NT2/D1 (cell line): ENCODE results near the gene FAM107B.

ENCODE experiments used
- DNase-seq: peaks from one replicate; pipeline ENCODE4 v3.0.0-alpha.2; 2011; ENCODE audit warnings: low read depth, low spot score
- H3K27me3 ChIP-seq: 2 replicates; pipeline ENCODE4 v1.6.0; 2011; ENCODE audit warnings: mild to moderate bottlenecking; ENCODE audit not compliant: insufficient read length, insufficient read depth
- H3K36me3 ChIP-seq: 2 replicates; pipeline ENCODE4 v1.6.1; 2011; ENCODE audit warnings: mild to moderate bottlenecking, low read length, mixed read lengths; ENCODE audit not compliant: insufficient read depth, insufficient read length
- H3K4me1 ChIP-seq: 2 replicates; pipeline ENCODE4 v1.5.1; 2011; ENCODE audit not compliant: insufficient read depth, insufficient read length
- H3K4me3 ChIP-seq: 2 replicates; pipeline ENCODE4 v1.5.1; 2011; ENCODE audit warnings: low read depth; ENCODE audit not compliant: insufficient read length
- H3K9ac ChIP-seq: 2 replicates; pipeline ENCODE4 v1.6.0; 2011; ENCODE audit warnings: low read depth; ENCODE audit not compliant: insufficient read length
- H3K9me3 ChIP-seq: 2 replicates; pipeline ENCODE4 v1.5.1; 2011; ENCODE audit warnings: mild to moderate bottlenecking, low read length; ENCODE audit not compliant: insufficient read depth
- SUZ12 ChIP-seq: IDR thresholded peaks from 2 replicates; pipeline ENCODE4 v1.6.1; 2011; ENCODE audit not compliant: insufficient read length, insufficient read depth; ENCODE audit errors: extremely low read depth
- YY1 ChIP-seq: IDR thresholded peaks from 2 replicates; pipeline ENCODE4 v1.6.1; 2011; ENCODE audit not compliant: insufficient read length, insufficient read depth
- ZNF274 ChIP-seq: IDR thresholded peaks from 2 replicates; pipeline ENCODE4 v1.6.1; 2011; ENCODE audit warnings: mild to moderate bottlenecking, low read depth, low read length

The FAM107B gene

GRCh38 chr10:14667781-14668180, 106.9 kb downstream of the FAM107B start:
- DNase-seq: no peak
- Histone ChIP-seq H3K9ac (no peak overlapping the region), H3K36me3 (no peaks in the 10 kb centered on the region), H3K9me3 (peaks cover 4% of the 10 kb centered on the region; the same call in 1 of the 2 replicates), H3K27me3 (peaks cover 4% of the 10 kb centered on the region), H3K4me1 (no peaks in the 10 kb centered on the region), H3K4me3 (no peak overlapping the region)
- TF ChIP-seq ZNF274 (no peak), SUZ12 (no peak), YY1 (no peak)

- H3K36me3 ChIP-seq: no peaks in the 10 kb centered on the region
- no peaks in the 10 kb centered on the region for H3K4me1 ChIP-seq
- no peak for TF ChIP-seq ZNF274
- no peak for TF ChIP-seq YY1
- H3K27me3 ChIP-seq: no peaks in the 10 kb centered on the region
- H3K9me3 ChIP-seq: peaks cover 4% of the 10 kb centered on the region; the same call in 1 of the 2 replicates
- no peak overlapping the region for H3K9ac ChIP-seq
- no peak overlapping the region for H3K4me3 ChIP-seq
- DNase-seq: no peak
Measured at GRCh38 chr10:14667280-14667679, 107.4 kb downstream of the FAM107B start.

- no peak overlapping the region for H3K4me3 ChIP-seq
- peaks cover under 1% of the 10 kb centered on the region; the same call in 1 of the 2 replicates for H3K9me3 ChIP-seq
- H3K4me1 ChIP-seq: no peaks in the 10 kb centered on the region
- TF ChIP-seq ZNF274 (no peak), SUZ12 (no peak), YY1 (no peak)
- no peak overlapping the region for H3K9ac ChIP-seq
- DNase-seq: no peak
- no peaks in the 10 kb centered on the region for H3K36me3 ChIP-seq
- H3K27me3 ChIP-seq: no peaks in the 10 kb centered on the region
Measured at GRCh38 chr10:14665865-14666857, 108.5 kb downstream of the FAM107B start.

- H3K36me3 ChIP-seq: no peaks in the 10 kb centered on the region
- DNase-seq: no peak
- no peak overlapping the region for H3K9ac ChIP-seq
- no peaks in the 10 kb centered on the region for H3K9me3 ChIP-seq
- no peak overlapping the region for H3K4me3 ChIP-seq
- no peaks in the 10 kb centered on the region for H3K27me3 ChIP-seq
- H3K4me1 ChIP-seq: no peaks in the 10 kb centered on the region
- TF ChIP-seq YY1 (no peak), ZNF274 (no peak), SUZ12 (no peak)
Measured at GRCh38 chr10:14665304-14665703, 109.4 kb downstream of the FAM107B start.

- Histone ChIP-seq H3K9me3 (no peaks in the 10 kb centered on the region), H3K4me3 (no peak overlapping the region), H3K27me3 (no peaks in the 10 kb centered on the region), H3K4me1 (no peaks in the 10 kb centered on the region), H3K36me3 (no peaks in the 10 kb centered on the region), H3K9ac (no peak overlapping the region)
- no peak for TF ChIP-seq YY1
- no peak for TF ChIP-seq ZNF274
- no peak for TF ChIP-seq SUZ12
- DNase-seq: no peak
Measured at GRCh38 chr10:14664345-14664744, 110.4 kb downstream of the FAM107B start.

- no peaks in the 10 kb centered on the region for H3K27me3 ChIP-seq
- DNase-seq: no peak
- H3K4me3 ChIP-seq: no peak overlapping the region
- no peaks in the 10 kb centered on the region for H3K4me1 ChIP-seq
- H3K9me3 ChIP-seq: 0 out of 2 replicates have a peak, but pooled peaks cover 5% of the 10 kb centered on the region
- no peak for TF ChIP-seq ZNF274
- TF ChIP-seq SUZ12: no peak
- TF ChIP-seq YY1: no peak
- H3K9ac ChIP-seq: no peak overlapping the region
- no peaks in the 10 kb centered on the region for H3K36me3 ChIP-seq
Measured at GRCh38 chr10:14661818-14662217, 112.9 kb downstream of the FAM107B start.

GRCh38 chr10:14660831-14661230, 113.9 kb downstream of the FAM107B start:
- H3K4me3 ChIP-seq: no peak overlapping the region
- no peaks in the 10 kb centered on the region for H3K4me1 ChIP-seq
- H3K9me3 ChIP-seq: 0 out of 2 replicates have a peak, but pooled peaks cover 5% of the 10 kb centered on the region
- H3K36me3 ChIP-seq: no peaks in the 10 kb centered on the region
- no peak overlapping the region for H3K9ac ChIP-seq
- TF ChIP-seq SUZ12 (no peak), ZNF274 (no peak), YY1 (no peak)
- H3K27me3 ChIP-seq: no peaks in the 10 kb centered on the region
- no peak for DNase-seq
